A549 (cell line): ENCODE measurements around the gene MTCL1.

Experiments used
- CTCF ChIP-seq: fragments of >200 bp; sonication (Bioruptor Twin); formaldehyde crosslinking; IDR thresholded peaks from 3 replicates; pipeline ENCODE4 v1.5.1; 2016
- ESRRA ChIP-seq: fragments of 150-350 bp; IDR thresholded peaks from 2 replicates; pipeline ENCODE4 v1.6.1; 2014; ENCODE audit warnings: mild to moderate bottlenecking, low read length, borderline replicate concordance
- MAZ ChIP-seq: fragments of 150-350 bp; IDR thresholded peaks from 2 replicates; pipeline ENCODE4 v1.6.1; 2014; ENCODE audit warnings: antibody characterized with exemption, low read depth, low read length, borderline replicate concordance
- NPAS2 ChIP-seq: fragments of 250-450 bp; sonication (Bioruptor Pico); IDR thresholded peaks from 2 replicates; pipeline ENCODE4 v1.8.0; 2022; ENCODE audit warnings: mild to moderate bottlenecking, moderate library complexity, borderline replicate concordance

GRCh38 chr18:8701546-8702118 lies 3.7 kb upstream of the MTCL1 start:
- no peak for TF ChIP-seq MAZ
- no peak for TF ChIP-seq CTCF
- no peak for TF ChIP-seq ESRRA
- TF ChIP-seq NPAS2 (CRISPR knock-in tag) = no peak
